Type B pancreatic cell (in vitro differentiated cells): ENCODE data around the gene EPHB1. TPM values are rescaled to one million over a fixed set of nuclear protein-coding genes. Genes with fewer than 3 reads are reported as not detected.

ENCODE experiments used
- DNase-seq: peaks from one replicate; pipeline ENCODE4 v3.0.0; 2021; ENCODE audit warnings: mixed read lengths; ENCODE audit not compliant: unreplicated experiment; ENCODE audit errors: extremely low spot score
- H3K27ac Mint-ChIP-seq: 2 replicates; pipeline ENCODE4 v1.8.0; 2021; ENCODE audit warnings: mild to moderate bottlenecking, mixed read lengths
- H3K27me3 Mint-ChIP-seq: 2 replicates; pipeline ENCODE4 v1.8.0; 2021; ENCODE audit warnings: mixed read lengths
- H3K36me3 Mint-ChIP-seq: 2 replicates; pipeline ENCODE4 v1.8.0; 2021; ENCODE audit warnings: mixed read lengths
- H3K4me1 Mint-ChIP-seq: one replicate; pipeline ENCODE4 v1.8.0; 2021; ENCODE audit warnings: mixed read lengths; ENCODE audit not compliant: unreplicated experiment
- H3K4me3 Mint-ChIP-seq: 2 replicates; pipeline ENCODE4 v1.8.0; 2021; ENCODE audit warnings: mild to moderate bottlenecking, mixed read lengths
- H3K9me3 Mint-ChIP-seq: 2 replicates; pipeline ENCODE4 v1.8.0; 2021; ENCODE audit warnings: mixed read lengths
- CTCF ChIP-seq: fragments of 200-600 bp; sonication (generic); conservative IDR thresholded peaks from 2 replicates; pipeline ENCODE4 v1.5.0; 2021; ENCODE audit warnings: antibody characterized with exemption, mild to moderate bottlenecking
- total RNA-seq: library from RNA; stranded (reverse); gene quantifications from 2 replicates; pipeline ENCODE4 v1.2.1, GENCODE V29; 2021; ENCODE audit warnings: low replicate concordance

The EPHB1 gene
- total RNA-seq, 1 donor from 2014 or later, result 9.1 TPM

DNA sequence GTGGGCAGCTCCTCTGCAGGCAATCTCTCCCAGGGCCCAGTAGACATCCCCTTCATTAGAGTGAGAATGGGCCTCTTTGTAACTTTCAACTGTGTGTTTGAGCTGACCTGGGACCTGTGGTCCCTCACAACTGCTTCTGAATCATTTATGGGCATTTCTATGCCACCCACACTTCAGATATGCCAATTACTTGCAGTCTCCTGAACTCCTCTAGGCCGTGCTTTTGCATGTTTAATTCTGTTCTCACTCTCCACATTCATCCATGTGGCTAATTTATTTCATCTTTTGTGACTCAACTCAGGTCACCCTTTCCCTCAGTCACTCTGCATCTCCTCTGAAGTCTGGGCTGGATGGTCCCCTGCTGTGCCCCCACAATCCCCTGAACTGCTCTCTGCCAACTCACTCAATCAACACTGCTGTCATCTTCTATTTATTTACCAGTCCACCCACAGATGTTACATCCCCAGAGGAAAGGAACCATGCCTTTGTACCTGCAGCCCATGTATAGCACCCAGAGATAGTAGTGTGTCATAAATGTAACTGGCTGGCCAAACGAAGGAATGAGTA is 364.7 kb downstream of the EPHB1 start:
- H3K27ac Mint-ChIP-seq, result no peak overlapping the region
- peaks cover 7% of the 10 kb centered on the region for H3K4me1 Mint-ChIP-seq
- H3K36me3 Mint-ChIP-seq, result no peaks in the 10 kb centered on the region
- no peaks in the 10 kb centered on the region for H3K27me3 Mint-ChIP-seq
- H3K9me3 Mint-ChIP-seq, result no peaks in the 10 kb centered on the region
- no peak overlapping the region for H3K4me3 Mint-ChIP-seq
- no peak for DNase-seq
- TF ChIP-seq CTCF, result no peak

GRCh38 chr3:135161425-135161824 is 366.4 kb downstream of the EPHB1 start:
- no peak for TF ChIP-seq CTCF
- H3K36me3 Mint-ChIP-seq, result no peaks in the 10 kb centered on the region
- H3K27me3 Mint-ChIP-seq, result no peaks in the 10 kb centered on the region
- DNase-seq, result no peak
- H3K27ac Mint-ChIP-seq, result no peak overlapping the region
- H3K9me3 Mint-ChIP-seq, result no peaks in the 10 kb centered on the region
- H3K4me1 Mint-ChIP-seq, result peaks cover 7% of the 10 kb centered on the region
- H3K4me3 Mint-ChIP-seq, result no peak overlapping the region

- Mint-ChIP-seq H3K9me3 (no peaks in the 10 kb centered on the region), H3K4me1 (peaks cover 7% of the 10 kb centered on the region), H3K27me3 (peaks cover 8% of the 10 kb centered on the region), H3K27ac (no peak overlapping the region), H3K36me3 (no peaks in the 10 kb centered on the region), H3K4me3 (no peak overlapping the region)
- no peak for TF ChIP-seq CTCF
- DNase-seq, result no peak
These were observed 368.6 kb downstream of the EPHB1 start for GRCh38 chr3:135163701-135164100.

DNA sequence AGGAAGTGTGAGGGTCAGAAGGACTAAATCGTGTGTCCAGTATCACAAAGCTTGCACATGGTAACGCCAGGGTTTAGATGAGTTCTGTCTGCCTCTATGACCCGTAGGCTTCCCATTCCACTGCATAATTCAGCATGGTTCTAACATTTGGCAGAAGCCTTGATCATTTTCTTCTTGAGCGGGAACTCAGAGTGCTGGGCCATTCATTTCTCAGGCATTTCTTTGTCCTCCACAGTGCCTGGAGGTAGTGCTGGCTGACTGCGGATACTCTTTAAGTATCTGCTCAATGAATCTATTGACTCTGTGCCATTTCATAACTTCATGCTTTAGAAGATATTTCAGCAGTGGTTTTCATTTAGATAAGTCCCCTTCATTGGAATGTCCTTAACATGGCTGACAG is 370.2 kb downstream of the EPHB1 start:
- H3K36me3 Mint-ChIP-seq, result no peaks in the 10 kb centered on the region
- H3K9me3 Mint-ChIP-seq, result no peaks in the 10 kb centered on the region
- H3K27me3 Mint-ChIP-seq, result peaks cover 14% of the 10 kb centered on the region
- no peak for TF ChIP-seq CTCF
- DNase-seq, result no peak
- H3K4me3 Mint-ChIP-seq, result no peak overlapping the region
- peaks cover 7% of the 10 kb centered on the region for H3K4me1 Mint-ChIP-seq
- no peak overlapping the region for H3K27ac Mint-ChIP-seq

DNA sequence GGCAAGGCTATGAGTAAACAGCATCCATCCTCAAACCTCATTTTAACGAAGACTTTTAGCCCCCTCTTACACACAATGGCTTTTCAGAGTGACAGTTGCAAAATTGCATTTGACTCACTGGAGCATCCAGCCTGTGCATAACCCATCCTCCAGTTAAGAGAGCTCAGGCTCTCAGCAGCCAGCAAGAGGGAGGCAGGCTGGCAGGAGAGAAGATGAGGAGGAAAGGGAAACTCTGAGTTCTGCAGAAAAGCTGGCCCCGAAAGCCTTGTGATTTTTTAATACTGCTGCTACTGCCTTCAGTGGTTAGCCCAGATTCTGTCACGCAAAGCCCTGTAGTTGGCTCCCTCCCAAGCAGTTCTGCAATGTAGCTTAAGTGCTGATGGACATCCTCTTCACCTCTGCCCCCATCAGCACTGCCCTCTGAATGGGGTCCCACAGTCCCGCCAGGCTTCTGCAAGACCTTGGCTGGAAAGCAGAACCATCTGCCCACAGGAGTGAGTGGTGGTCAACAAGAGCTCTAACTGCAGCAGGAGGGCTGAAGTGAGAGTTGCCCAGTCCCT is 371.3 kb downstream of the EPHB1 start:
- no peak overlapping the region for H3K4me3 Mint-ChIP-seq
- peaks cover 18% of the 10 kb centered on the region for H3K27me3 Mint-ChIP-seq
- no peaks in the 10 kb centered on the region for H3K36me3 Mint-ChIP-seq
- H3K9me3 Mint-ChIP-seq, result no peaks in the 10 kb centered on the region
- no peak overlapping the region for H3K27ac Mint-ChIP-seq
- no peak for DNase-seq
- peaks cover under 1% of the 10 kb centered on the region for H3K4me1 Mint-ChIP-seq
- no peak for TF ChIP-seq CTCF
